Ovary (tissue), 3 donors: ENCODE data around the gene SEPTIN2.

ENCODE experiments used
- EP300 ChIP-seq: sonication (generic); formaldehyde crosslinking; IDR thresholded peaks from one replicate; pipeline ENCODE4 v1.6.1; 2017; ENCODE audit warnings: antibody characterized with exemption
- TF ChIP-seq, protein P1 (sequence below), 3 donors: fragments of 450-650 bp in 2 of 3; fragments of 200-600 bp in 1 of 3; IDR thresholded peaks; one replicate each; pipeline versions ENCODE4 v1.5.1 to v1.8.0; 2016 to 2022; ENCODE audit warnings: antibody characterized with exemption in 3 of 3, mild to moderate bottlenecking in 1 of 3
- donor health status: DM: no; HTN: no; CAD: no.

DNA sequence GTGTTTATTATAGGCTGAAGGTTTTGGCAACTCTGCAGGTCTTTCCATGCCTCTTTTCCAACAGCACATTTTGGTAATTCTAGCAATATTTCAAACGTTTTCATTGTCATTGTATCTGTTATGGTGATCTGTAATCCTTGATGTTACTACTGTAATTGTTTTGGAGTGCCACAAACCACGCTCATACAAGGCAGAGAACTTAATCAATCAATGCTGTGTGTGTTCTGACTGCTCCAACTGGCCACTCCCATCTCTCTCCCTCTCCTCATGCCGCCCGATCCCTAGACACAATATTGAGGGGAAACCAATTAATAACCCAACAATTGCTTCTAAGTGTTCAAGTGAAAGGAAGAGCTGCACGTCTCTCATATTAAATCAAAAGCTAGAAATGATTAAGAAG, 33.2 kb upstream of the SEPTIN2 start:
- no peak for TF ChIP-seq EP300
- TF ChIP-seq, protein P1, sequence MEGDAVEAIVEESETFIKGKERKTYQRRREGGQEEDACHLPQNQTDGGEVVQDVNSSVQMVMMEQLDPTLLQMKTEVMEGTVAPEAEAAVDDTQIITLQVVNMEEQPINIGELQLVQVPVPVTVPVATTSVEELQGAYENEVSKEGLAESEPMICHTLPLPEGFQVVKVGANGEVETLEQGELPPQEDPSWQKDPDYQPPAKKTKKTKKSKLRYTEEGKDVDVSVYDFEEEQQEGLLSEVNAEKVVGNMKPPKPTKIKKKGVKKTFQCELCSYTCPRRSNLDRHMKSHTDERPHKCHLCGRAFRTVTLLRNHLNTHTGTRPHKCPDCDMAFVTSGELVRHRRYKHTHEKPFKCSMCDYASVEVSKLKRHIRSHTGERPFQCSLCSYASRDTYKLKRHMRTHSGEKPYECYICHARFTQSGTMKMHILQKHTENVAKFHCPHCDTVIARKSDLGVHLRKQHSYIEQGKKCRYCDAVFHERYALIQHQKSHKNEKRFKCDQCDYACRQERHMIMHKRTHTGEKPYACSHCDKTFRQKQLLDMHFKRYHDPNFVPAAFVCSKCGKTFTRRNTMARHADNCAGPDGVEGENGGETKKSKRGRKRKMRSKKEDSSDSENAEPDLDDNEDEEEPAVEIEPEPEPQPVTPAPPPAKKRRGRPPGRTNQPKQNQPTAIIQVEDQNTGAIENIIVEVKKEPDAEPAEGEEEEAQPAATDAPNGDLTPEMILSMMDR (IDR thresholded peaks at IDR 0.05): no peak
